Activated CD4-positive, alpha-beta T cell treated with anti-CD3 and anti-CD28 coated beads, Interleukin-2, Interleukin-6, amounts not matched to agents 100 ng/mL and 50 ng/mL, durations not matched to agents 16 hours and 8 hours (primary cell): ENCODE measurements around the gene CD34.
"Not testable (repeated sequence)": the region's sequence is repeated elsewhere in the genome, so short reads cannot be mapped to it uniquely, and the experiment has no call there.

Source experiments
- DNase-seq: peaks from one replicate; pipeline ENCODE4 v3.0.0-alpha.2; 2020

CD34 gene

DNA sequence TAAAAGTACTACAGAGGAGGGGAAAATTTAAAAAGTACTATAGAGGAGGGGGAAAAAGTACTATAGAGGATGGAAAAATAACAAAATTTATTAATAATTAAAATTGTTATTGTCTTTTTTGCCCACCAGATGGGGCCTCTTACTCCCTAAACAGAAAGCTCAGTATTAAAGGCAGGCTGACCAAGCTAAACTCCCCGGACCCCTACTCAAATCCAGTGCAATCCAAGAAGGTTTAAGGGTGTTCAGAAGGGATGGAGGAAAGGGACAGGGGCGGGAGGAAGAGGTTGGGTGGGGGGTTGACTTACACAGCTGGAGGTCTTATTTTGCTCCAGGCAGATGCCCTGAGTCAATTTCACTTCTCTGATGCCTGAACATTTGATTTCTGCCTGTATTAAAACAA is 13.7 kb downstream of the CD34 start:
- DNase-seq: no peak

DNA sequence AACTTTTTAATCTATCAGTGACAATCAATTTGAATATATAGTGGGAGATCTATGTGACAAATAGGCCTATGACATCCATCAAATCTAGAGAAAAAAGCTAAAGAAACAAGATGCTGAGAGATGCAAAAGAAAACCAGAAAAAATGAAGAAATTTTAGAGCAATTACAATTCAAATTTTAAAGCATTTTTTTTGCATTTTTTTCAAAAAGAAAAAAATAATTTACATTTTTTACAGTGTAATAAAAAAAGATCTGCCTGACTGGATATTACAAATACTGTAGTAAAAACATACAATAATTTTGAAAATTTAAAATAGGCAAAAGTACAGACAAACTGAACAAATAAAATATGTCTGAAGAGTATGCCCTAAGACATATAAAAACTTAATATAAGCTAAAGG is 14.4 kb downstream of the CD34 start:
- no peak for DNase-seq

DNA sequence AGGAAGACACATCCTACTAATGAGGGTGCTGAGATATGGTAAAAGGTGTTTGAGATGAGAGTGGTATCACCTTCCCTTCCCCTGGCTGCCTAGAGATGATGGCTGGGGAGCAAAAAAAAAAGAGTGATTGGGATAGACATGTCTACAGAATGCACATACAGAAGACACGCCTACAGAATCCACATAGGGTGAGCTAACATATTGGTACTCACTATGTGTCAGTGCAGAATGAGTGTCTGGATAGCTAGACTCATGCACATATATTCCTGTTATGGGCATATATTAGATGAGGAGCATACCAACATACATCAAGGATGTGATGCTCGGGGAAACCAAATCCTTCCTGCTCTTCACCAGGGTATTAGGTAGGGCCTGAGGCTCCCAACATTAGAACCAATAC is 16.2 kb downstream of the CD34 start:
- DNase-seq: no peak

DNA sequence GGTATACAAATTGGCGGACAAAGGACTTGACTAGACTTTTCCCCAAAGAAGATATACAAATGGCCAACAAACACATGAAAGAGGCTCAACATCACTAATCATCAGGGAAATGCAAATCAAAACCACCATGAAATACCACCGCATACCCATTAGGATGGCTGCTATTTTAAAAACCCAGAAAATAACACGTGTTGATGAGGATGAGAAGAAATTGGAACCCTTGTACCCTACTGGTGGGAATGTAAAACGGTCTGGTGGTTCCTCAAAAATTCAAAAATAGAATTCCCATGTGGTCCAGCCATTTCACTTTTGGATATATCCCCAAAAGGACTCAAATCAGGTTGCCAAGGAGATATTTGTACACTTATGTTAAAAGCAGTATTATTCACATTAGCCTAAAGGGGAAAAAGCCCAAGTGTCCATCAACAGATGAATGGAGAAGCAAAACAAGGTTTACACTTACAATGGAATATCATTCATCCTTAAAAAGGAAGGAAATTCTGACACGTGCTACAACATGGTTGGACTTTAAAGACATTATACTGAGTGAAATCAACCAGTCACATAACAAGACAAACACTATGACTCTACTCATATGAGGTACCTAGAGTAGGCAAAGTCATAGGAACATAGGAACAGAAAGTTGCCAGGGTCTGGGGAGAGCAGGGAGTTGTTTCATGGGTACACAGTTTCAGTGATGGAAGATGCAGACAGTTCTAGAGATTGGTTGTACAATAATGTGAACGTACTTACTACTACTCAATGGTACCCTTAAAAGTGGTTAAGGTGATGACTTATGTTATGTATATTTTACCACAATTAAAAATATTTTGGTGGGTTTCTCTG is 17.0 kb downstream of the CD34 start:
- no peak for DNase-seq

DNA sequence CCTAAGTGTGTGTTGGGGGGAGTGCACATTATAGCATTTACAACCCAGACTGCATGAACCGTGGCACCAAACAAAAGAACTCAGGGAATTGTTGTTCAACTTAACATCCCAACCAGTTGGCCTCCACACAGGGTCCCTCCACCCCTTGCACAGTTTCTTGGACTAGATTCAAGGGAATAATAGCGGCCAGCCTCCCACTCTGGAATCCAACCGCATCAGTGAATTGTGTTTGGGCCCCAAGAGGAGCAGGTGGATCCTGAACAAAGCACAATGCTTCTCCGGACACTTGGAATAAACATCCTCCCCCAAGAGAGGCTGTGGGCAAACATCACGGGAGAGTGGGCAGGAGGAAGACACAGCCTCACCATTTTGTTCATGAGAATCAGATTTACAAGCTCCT is 18.2 kb downstream of the CD34 start:
- no peak for DNase-seq

DNA sequence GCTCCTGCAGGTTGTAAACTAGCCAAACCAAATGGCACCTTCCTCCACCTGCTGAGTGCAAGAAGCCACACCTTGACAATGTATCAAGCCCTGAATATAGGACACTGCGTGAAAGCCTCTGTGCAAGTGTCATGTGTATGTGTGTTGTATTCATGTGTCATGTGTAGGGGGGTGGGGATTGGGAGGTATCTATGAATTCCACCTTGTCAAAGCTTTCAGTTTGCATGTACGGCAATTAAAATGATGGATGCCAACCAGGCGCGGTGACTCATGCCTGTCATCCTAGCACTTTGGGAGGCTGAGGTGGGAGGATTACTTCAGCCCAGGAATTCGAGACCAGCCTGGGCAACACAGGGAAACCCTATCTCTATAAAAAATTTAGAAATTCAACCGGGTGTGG is 19.8 kb downstream of the CD34 start:
- DNase-seq: no peak

DNA sequence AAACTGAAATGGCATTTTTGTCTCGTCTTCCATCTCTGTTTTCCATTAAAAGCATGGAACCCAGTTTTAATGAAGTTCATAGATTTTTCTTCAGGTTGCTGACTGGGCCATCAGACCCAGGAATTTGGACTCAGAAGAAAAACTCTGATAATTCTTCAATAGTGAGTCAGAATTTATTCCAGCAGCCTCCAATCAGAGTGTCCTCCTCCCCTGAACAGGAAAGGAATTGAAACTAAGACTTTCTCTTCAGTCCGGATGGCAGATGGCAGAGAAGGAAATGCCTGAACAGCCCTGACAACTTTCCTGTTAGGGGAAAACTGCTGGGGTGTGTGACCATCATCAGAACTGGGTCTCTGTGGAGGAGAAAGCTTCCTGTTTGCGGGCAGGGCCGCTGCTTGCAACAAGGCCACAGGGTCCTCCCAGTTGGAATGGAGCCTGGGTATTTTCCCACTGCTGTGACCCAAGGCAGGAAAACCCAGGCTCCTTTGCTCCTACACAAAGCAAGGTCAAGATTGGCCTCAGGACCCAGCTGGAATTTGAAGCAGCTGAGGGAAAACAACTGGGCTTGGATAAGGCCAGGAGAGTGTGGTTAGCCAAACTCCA is 20.7 kb downstream of the CD34 start:
- DNase-seq: no peak

DNA sequence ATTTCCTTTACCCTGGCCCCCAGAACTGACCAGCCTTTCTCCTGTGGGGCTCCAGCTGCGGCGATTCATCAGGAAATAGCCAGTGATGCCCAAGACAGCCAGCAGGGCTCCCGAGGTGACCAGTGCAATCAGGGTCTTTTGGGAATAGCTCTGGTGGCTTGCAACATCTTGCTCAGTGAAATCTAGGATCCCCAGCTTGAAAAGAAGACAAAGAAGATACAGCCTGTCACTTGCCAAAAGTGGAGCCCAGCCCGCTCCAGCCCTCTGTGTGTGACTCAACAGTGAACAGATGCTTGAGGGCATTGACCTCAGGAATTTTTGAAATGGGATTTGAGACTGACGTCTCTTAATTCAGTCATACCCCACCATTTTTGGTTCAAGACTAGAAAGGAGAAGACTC is 22.3 kb downstream of the CD34 start:
- no peak for DNase-seq

DNA sequence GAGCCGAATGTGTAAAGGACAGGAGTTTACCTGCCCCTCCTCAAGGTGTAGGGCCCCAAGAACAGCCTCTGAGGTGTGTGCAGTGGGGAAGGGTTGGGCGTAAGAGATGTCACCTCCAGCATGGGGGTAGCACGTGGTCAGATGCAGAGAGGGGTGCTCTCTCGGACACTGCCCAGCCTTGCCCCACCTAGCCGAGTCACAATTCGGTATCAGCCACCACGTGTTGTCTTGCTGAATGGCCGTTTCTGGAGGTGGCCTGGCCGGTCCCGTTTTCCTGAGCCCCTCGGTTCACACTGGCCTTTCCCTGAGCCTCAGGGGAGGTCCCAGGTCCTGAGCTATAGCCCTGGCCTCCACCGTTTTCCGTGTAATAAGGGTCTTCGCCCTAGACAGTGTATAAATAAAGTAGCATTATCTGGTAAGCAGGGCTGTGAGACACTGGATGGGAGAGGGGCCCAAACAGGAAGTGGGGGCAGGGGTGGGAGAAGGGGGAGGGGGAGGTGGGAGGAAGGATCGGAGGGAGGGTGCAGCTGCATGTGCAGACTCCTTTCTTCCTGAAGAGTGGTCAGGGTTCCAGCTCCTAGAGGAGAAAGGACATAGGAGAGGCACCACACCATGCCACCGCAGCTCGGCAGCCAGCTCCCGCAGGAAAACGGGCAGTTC is 23.3 kb downstream of the CD34 start:
- DNase-seq: no peak

DNA sequence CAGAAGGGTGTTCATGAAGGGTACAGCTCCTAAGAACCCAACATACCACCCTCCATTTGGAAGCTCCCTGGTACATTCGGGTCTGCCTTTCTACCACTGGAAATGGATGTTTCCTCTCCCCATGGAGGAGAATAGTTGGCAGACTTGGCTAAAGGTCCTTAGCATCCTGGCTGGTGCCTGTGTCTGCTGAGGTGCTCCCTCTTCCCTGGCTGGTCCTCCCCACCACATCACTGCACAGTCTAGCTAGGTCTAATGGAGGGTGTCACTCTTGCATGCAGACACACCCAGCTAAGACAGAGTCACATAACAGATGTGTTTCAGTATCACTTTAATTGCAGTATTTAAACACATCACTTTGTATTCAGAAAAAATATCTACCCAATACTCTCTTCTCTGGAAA is 24.7 kb downstream of the CD34 start:
- no peak for DNase-seq

DNA sequence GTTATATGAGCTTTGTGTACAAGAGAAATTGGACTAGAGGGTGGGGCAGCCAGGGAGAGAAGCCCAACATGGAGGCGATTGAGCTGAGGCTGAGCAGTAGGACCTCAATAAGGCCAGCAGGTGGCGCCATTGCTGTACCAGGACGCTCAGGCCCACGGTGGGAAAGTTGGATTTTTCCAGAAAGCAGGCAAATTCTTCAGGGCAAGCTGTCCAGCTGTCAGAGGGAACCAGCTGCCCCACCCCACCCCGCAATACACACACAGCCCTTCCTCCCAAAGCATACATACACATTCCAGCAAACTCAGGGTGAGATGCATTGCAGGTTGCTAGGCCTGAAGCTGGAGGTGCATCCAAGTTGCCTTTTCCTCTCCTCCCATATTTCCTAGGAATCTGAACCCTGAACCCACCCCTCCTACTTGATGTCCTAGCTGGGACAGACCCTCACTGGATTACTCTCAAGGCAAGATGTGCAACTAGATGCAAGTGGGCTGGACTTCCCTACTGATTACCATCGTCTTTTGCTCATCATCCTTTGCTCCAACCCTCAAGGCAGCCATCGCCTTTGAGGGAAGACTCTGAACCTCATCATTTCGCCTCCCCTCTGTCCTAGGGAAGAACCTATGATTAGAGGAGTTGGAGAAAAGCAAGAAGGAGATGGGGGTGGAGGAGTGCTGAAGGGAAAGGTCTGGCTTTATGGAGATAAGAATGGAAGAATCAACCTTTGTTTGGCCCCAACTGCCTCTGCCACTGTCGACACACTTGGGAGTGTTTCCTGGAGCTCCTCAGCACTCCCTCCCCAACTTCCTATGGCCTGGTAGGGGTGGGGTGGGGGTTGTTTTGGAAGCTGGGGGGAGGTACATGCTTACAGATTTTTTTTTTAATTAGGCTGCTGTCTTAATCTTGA is 25.5 kb downstream of the CD34 start:
- DNase-seq: peak; percentile 80

DNA sequence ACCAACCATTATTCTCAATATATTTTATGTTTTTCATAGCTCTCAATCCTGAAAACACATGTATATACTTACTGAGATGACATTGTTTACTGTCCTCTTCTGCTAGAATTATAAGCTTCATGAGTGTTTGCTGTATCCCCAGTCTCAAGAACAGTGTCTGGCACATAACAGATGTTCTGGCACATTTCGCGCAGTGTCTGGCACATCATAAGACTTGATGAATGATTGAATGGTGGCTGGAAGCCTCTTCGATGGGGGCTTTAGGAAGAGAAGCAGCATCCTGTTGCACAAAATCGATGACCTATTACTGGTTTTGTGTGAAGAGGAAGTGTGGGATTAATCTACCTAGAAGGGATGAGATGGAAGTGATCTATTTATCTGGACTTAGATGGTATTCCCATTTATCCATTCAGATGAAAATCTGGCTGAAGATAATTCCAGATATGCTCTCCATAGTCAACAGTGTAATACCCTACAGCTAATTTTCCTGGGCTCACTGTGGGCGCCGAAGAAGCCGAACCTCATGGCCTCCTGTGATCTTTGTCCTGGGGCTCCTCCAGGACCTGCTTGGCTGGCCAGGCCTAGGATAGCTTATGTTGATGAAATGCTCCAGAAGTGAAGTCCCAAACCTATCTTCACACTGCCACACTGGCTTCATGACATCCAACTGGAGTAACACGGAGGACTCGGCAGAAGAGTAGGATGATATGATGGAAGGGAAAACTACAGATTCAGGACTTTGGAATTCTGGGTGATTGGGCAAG is 26.5 kb downstream of the CD34 start:
- no peak for DNase-seq

DNA sequence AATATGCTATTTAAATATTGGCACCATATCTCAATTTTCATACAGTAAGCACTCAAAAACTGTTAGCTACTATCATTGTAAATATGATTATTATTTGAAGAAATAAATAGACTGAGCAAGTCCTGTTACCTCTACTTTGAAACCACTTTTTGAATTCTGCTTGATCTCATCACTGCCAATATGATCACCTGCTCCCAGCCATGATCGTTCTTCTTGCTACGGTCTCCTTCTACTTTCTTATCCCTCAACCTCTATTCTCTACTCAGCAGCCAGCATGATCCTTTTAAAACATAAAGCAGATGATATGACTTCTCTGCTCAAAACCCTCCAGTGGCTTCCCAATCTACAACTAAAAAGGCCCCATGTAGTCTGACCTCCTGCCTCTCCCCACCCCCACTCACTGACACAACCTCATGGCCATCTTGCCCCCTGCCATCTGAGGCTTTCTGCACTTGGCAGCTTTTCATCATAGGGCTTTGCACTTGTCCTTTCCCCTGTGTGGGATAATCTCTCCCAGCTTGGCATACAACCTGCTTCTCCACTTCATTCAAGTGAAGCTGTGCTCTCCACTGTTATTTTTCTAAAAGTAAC is 27.2 kb downstream of the CD34 start:
- DNase-seq: peak; percentile 13

DNA sequence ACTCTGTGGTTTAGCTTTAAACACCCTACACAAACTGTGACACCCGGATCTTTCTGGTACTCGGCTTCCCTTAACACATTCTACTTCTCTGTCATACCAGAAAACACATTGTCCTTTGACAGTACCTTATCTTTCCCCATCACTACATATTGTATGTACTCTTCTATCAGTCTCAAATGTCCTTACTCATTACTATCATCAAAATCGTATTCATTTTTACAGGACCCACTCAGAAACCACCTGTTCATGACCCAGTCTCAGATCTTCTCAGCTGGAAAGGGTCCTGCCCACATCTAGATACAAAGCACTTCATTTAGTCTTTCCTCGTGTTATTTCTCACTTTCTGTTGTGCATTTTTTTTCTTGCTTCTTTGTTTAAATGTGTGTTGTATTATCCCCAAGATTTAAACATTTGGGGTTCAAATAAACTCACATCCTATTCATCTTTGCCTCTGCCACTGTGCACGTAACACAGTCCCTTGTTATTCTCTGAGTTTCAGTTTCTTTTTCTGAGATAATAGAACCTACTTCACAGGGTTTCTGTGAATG is 27.7 kb downstream of the CD34 start:
- peak; percentile 33 for DNase-seq

DNA sequence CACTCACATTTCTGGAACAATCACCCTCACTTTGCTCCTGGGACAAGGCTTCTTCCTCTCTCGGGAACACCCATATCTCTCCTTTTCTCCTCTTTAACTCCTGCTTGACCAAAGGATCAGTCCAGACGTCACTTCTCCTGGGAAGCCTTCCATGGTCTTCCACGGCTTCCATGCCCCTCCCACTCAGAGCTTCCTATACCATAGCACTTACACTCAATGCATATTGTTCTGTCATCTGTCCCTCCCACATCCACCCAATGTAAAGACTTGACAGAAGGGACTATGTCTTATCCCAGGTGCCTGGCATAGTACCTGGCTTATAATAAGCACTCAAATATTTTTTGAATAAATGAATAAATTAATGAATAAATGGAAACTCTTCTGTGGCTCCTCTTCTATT is 28.2 kb downstream of the CD34 start:
- DNase-seq: no peak

DNA sequence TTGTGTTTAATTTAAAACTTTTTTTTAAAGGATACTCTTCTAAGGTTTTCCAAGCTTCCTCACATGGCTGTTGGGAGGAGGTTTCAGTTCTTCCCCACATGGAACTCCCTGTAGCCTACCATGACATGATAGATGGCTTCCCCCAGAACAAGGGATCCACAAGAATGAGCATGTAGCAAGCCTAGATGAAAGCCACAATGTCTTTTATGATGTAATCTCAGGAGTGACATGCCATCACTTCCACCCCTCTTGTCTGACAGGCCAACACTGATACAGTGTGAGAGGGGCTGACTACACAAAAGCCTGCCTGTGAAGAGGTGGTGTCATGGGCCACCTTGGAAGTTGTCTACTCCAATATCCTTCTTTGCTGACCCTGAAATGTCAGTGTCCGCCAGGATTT is 32.0 kb downstream of the CD34 start:
- no peak for DNase-seq

DNA sequence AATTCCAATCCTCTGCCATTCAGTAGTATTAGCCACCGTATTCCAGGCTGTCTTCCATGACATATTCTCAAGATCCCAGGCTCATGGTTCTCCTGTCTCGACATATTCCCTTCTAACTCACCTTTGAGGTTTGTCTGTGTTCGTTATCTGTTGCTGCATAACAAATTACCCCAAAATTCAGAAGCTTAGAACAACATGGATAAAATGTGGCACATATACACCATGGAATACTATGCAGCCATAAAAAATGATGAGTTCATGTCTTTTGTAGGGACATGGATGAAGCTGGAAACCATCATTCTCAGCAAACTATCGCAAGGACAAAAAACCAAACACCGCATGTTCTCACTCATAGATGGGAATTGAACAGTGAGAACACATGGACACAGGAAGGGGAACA is 33.0 kb downstream of the CD34 start:
- DNase-seq: not testable (repeated sequence)

DNA sequence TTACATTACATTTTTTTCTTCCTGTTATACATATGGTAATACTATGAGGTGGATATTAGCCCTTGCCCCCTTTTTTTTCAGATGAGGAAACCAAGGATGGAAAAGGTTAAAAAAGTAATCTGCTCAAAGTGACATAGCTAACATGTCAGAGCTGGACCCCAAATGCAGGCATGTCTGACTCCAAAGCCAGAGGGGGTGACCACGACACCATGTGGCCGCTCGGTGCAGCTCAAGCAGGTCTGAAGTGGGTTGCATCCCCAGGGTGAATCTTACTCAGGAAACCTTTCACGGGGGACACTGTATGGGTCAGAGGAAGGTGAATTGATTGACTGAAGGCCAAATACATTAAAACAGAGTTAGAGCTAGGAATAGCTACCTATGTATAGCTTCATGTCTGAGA is 34.8 kb downstream of the CD34 start:
- DNase-seq: no peak

DNA sequence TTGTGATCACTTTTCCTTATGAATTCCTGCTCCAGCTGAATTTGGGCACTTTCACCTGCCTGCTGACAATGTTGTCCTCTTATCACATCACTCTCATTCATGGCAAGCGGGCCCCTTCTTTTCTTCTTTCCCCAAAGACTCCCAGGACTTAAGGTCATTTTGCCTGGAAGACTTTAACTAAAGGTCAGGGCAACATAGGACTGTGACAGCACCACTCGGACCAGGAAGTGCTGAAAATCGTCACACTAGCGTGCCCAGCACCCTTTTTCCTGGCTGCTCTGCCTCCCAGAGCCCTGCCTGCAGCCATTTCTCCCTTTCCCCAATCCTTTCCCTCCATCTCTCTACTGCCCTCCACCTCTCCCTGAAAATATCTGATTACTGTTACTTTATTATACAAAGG is 35.4 kb downstream of the CD34 start:
- no peak for DNase-seq

DNA sequence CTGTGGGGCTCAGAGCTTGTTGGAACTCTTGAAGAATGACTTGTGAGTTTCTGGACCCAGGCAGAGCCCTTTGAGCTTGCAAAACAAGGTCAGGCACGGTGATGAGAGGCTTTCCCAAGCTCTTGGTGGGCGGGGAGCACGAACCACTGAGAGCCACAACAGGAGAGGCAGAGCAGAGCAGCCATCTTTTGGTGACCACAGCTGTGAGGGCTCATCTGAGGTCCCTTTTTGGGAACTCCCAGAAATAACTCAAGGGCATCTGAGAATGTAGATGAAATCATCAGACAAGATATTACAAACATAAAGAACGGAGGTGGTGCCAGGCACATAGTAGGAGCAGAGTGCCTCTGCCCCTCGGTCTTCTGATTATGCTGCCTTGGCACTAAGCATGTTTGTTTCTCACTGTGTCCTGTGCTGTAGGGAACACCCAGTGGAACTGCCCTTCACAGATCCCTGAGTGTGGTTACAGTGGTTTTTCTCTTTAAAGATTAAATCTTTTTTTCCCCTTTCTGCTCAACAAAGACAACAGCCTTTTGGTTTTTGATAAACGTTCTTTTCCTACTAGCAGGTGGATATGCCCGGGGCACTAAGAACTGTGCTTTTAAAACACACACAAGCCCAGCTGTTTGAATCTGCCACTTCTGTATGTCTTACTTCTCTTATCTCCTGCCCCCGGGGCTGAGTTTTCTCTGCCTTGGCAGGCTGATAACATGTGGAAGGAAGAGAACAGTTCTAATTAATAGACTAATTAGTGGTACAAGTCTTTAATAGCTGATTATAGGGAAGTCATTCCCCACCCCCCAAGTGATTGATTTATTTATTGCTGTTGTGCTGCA is 37.7 kb downstream of the CD34 start:
- peak; percentile 42 for DNase-seq

DNA sequence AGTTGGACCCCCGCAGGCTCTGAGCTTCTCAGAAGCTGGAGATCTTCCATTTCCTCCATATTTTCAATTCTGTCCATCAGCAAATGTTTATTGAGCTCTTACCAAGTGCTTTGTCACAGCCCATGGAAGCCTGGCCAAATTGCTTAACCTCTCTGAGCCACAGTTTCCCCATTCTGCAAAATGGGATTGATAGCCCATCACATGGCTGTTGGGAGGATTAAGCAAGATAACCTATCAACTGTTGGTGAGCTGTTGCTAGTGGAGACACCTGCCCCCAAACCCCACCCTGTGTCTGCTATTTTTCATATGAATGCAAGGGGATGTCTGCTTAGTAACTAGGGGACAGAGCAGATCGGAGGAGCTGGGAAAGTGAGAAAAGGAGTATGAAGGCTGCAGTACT is 38.3 kb downstream of the CD34 start:
- no peak for DNase-seq
